Endothelial cell of umbilical vein (primary cell): ENCODE results near the gene EXOC3L1. TPM values are rescaled to one million over a fixed set of nuclear protein-coding genes. Genes with fewer than 3 reads are reported as not detected.

Experiments used
- BruUV-seq: library from RNA; stranded (reverse); fragments of 400-500 nt; replicated peaks from 2 replicates; lab custom pipeline; 2021; lab: Mats Ljungman, UMichigan
- CTCF ChIA-PET: fragments of 300-600, 350-600 bp; sonication (Branson Sonifier 250); formaldehyde crosslinking; loops from one replicate; lab custom pipeline; 2021; ENCODE audit warnings: antibody characterized with exemption, inconsistent platforms; lab: Charles Lee
- POLR2A ChIA-PET: fragments of 300-600, 350-600 bp; sonication (Branson Sonifier 250); formaldehyde crosslinking; loops from one replicate; lab custom pipeline; 2021; ENCODE audit warnings: antibody characterized with exemption, inconsistent platforms; lab: Charles Lee
- DNase-seq: peaks from one replicate; pipeline ENCODE4 v3.0.0-alpha.2; 2011; ENCODE audit warnings: low read depth, low spot score
- FAIRE-seq: peaks from 2 replicates; lab custom pipeline; 2011; peaks lifted over from hg19 to GRCh38; lab: Jason Lieb, UNC
- H2AFZ ChIP-seq: 2 replicates; pipeline ENCODE4 v1.6.0; 2012; ENCODE audit warnings: low read depth, low read length, control low read depth, inconsistent platforms
- H3K27ac ChIP-seq: 2 replicates; pipeline ENCODE4 v1.5.1; 2011; ENCODE audit warnings: low read depth, mild to moderate bottlenecking, control low read depth, low read length, moderate library complexity; ENCODE audit not compliant: insufficient read depth
- H3K27me3 ChIP-seq, 2 experiments: 2 replicates each; pipeline versions ENCODE4 v1.6.0 to v1.6.1; 2011; ENCODE audit warnings: low read length in 2 of 2, mixed read lengths in 1 of 2; ENCODE audit not compliant: control insufficient read depth in 2 of 2, insufficient read depth in 2 of 2
- H3K36me3 ChIP-seq, 2 experiments: 2 replicates in 1 of 2; 3 replicates in 1 of 2; pipeline ENCODE4 v1.5.1; 2011; ENCODE audit warnings: low read length in 2 of 2, mild to moderate bottlenecking in 1 of 2, moderate library complexity in 1 of 2; ENCODE audit not compliant: control insufficient read depth in 2 of 2, insufficient read depth in 2 of 2; ENCODE audit errors: extremely low read depth in 1 of 2
- H3K4me1 ChIP-seq: 3 replicates; pipeline ENCODE4 v1.5.1; 2011; ENCODE audit warnings: mild to moderate bottlenecking, low read length; ENCODE audit not compliant: control insufficient read depth, insufficient read depth; ENCODE audit errors: extremely low read depth
- H3K4me2 ChIP-seq: 2 replicates; pipeline ENCODE4 v1.6.1; 2011; ENCODE audit warnings: low read length, control low read depth, mixed read lengths; ENCODE audit not compliant: insufficient read depth
- H3K4me3 ChIP-seq, 3 experiments: fragments of 200-600 bp in 1 of 3; sonication (generic), shearing (Covaris generic) in 1 of 3; replicated peaks in 1 of 3; 2 replicates each; pipeline ENCODE4 v1.5.1; 2011 to 2016; ENCODE audit warnings: control low read depth in 3 of 3, low read length in 3 of 3, mild to moderate bottlenecking in 2 of 3, inconsistent platforms in 1 of 3, low read depth in 1 of 3, moderate library complexity in 1 of 3; ENCODE audit not compliant: insufficient read depth in 1 of 3
- H3K79me2 ChIP-seq: 2 replicates; pipeline ENCODE4 v1.6.0; 2012; ENCODE audit warnings: low read length, inconsistent platforms; ENCODE audit not compliant: control insufficient read depth, insufficient read depth
- H3K9ac ChIP-seq: replicated peaks from 2 replicates; pipeline ENCODE3; 2011; ENCODE audit warnings: low read length, control low read depth; ENCODE audit not compliant: insufficient read depth; ENCODE audit errors: extremely low read depth
- H3K9me1 ChIP-seq: replicated peaks from 3 replicates; pipeline ENCODE4 v1.6.0; 2011; ENCODE audit warnings: mild to moderate bottlenecking, low read length; ENCODE audit not compliant: control insufficient read depth, insufficient read depth; ENCODE audit errors: extremely low read depth
- H3K9me3 ChIP-seq: replicated peaks from 2 replicates; pipeline ENCODE4 v1.5.1; 2012; ENCODE audit warnings: low read length, inconsistent platforms; ENCODE audit not compliant: control insufficient read depth, insufficient read depth
- H4K20me1 ChIP-seq: replicated peaks from 2 replicates; pipeline ENCODE3; 2011; ENCODE audit warnings: mild to moderate bottlenecking, low read length; ENCODE audit not compliant: control insufficient read depth, insufficient read depth; ENCODE audit errors: extremely low read depth
- CTCF ChIP-seq, 2 donors: IDR thresholded peaks; 1 replicate in 1 of 2; 2 replicates in 1 of 2; pipeline ENCODE4 v1.5.1; 2011; ENCODE audit warnings: low read length in 2 of 2, mild to moderate bottlenecking in 2 of 2, moderate library complexity in 2 of 2, control low read depth in 1 of 2, inconsistent platforms in 1 of 2, low read depth in 1 of 2; ENCODE audit not compliant: insufficient read depth in 1 of 2; ENCODE audit errors: extremely low read depth in 1 of 2
- FOS ChIP-seq: IDR thresholded peaks from 2 replicates; pipeline ENCODE4 v1.6.1; 2011; ENCODE audit warnings: mild to moderate bottlenecking, low read length, moderate library complexity, borderline replicate concordance; ENCODE audit not compliant: insufficient read depth
- GATA2 ChIP-seq: IDR thresholded peaks from 2 replicates; pipeline ENCODE4 v1.7.0; 2011; ENCODE audit warnings: low read depth, mild to moderate bottlenecking, moderate library complexity, mixed read lengths, low read length; ENCODE audit not compliant: insufficient read length, insufficient read depth
- JUN ChIP-seq: IDR thresholded peaks from 2 replicates; pipeline ENCODE4 v1.6.1; 2011; ENCODE audit warnings: borderline replicate concordance, low read depth; ENCODE audit not compliant: insufficient read length, insufficient read depth
- MAX ChIP-seq: IDR thresholded peaks from 2 replicates; pipeline ENCODE4 v1.6.1; 2011; ENCODE audit not compliant: insufficient read depth, insufficient read length
- POLR2A ChIP-seq: IDR thresholded peaks from 2 replicates; pipeline ENCODE4 v1.6.1; 2012; ENCODE audit warnings: low read depth, mild to moderate bottlenecking, control low read depth, low read length
- POLR2AphosphoS5 ChIP-seq: IDR thresholded peaks from 2 replicates; pipeline ENCODE4 v1.6.1; 2012; ENCODE audit warnings: low read depth, mild to moderate bottlenecking, control low read depth, low read length, moderate library complexity; ENCODE audit not compliant: insufficient read depth
- dilution Hi-C: fragments of 300-500 bp; cut with MboI; formaldehyde crosslinking; loops from one replicate; pipeline ENCODE4 v1.15.0; 2019; ENCODE audit warnings: low sequenced_read_pairs; ENCODE audit not compliant: extremely low pct_ligation_motif_present
- intact Hi-C: fragments of 100-400 bp; cut with micrococcal nuclease; formaldehyde crosslinking; loops from one replicate; pipeline ENCODE4 v1.10.0; 2022
- polyA plus RNA-seq, 4 experiments: library from polyadenylated mRNA; depleted of rRNA in 3 of 4; stranded (reverse) in 3 of 4; unstranded in 1 of 4; fragments of >200 nt; gene quantifications; 2 replicates each; pipeline versions ENCODE4 v1.2.1 to v1.2.3, GENCODE V29; 2011 to 2012; ENCODE audit warnings: missing spikeins in 1 of 4
- total RNA-seq: library from RNA; stranded (reverse); gene quantifications from 2 replicates; pipeline ENCODE4 v1.2.3, GENCODE V29; 2021

Gene EXOC3L1
- total and polyA plus RNA-seq, 2 donors (not counting 3 experiments of a cell fraction or from before 2014, with no cell fraction given) = 10.8 to 11.6 TPM

- DNase-seq (no peak), FAIRE-seq (no peak)
- Histone ChIP-seq H3K79me2 (peaks cover 13% of the 10 kb centered on the region), H3K27me3 (no peaks in the 10 kb centered on the region), H3K9ac (no peak overlapping the region), H3K36me3 (no peaks in the 10 kb centered on the region), H3K4me3 (no peak overlapping the region), H3K27ac (no peak overlapping the region), H3K4me1 (peaks cover 35% of the 10 kb centered on the region), H4K20me1 (no peaks in the 10 kb centered on the region), H3K4me2 (no peak overlapping the region), H2AFZ (no peak overlapping the region), H3K9me1 (no peaks in the 10 kb centered on the region), H3K9me3 (no peaks in the 10 kb centered on the region)
- CTCF ChIA-PET = interaction anchor here (0.7 to 1.2 kb wide), 5 partner anchors 16 to 225 kb away, joined by 3 to 5 read pairs (median 4); no protein-coding TSS in a partner anchor
- POLR2A ChIA-PET = interaction anchor here (0.9 kb wide), 1 partner anchor 9 kb away, joined by 3 read pairs; the partner anchor contains the start of gene NOL3
- intact Hi-C loops (no loop called here), dilution Hi-C loops (no loop called here)
- TF ChIP-seq FOS (no peak), POLR2AphosphoS5 (no peak), CTCF (IDR thresholded peaks at IDR 0.05; ENCODE audit: extremely low read depth in 1 of 2, insufficient read depth in 1 of 2, low read depth in 1 of 2, low read length in 2 of 2) (peak in 1 of 2 donors; percentile 20), JUN (no peak), MAX (no peak), GATA2 (no peak), POLR2A (no peak)
- BruUV-seq = no TSS peak
These were observed 10.4 kb downstream of the EXOC3L1 start for GRCh38 chr16:67179421-67180080.
